GM18519 (cell line): ENCODE data around the gene EDIL3.

Experiments
- ATAC-seq: cut with Tn5 transposase; IDR thresholded peaks from one replicate; pipeline ENCODE4 v1.9.1; 2021; ENCODE audit warnings: mild to moderate bottlenecking, moderate library complexity; ENCODE audit not compliant: unreplicated experiment, low FRiP score

Gene EDIL3

GRCh38 chr5:84384604-84385575 lies at the start of gene EDIL3:
Gene EDIL3 (minus strand): TSS chr5:84384880. CDS start chr5:84384374, 506 bp downstream.
- ATAC-seq, result no peak

DNA sequence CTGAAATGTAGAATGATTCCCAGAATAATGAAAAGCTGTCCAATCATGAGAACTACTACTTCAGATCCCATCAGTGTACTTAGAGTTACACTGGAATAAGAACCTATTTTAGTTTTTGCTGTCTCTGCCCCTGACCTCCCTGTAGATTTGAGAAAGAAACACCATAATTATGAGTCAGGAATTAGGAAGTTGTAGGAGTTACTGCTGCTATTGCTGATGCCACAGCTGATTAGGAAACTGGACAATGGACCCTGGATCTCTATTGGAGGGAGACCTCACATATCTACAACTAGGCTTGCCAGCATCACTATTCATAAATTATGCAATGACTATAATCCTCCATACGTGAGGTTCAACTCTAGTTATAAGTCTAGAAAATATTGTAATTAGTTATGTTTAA lies 48.8 kb upstream of the EDIL3 start:
- ATAC-seq, result no peak

DNA sequence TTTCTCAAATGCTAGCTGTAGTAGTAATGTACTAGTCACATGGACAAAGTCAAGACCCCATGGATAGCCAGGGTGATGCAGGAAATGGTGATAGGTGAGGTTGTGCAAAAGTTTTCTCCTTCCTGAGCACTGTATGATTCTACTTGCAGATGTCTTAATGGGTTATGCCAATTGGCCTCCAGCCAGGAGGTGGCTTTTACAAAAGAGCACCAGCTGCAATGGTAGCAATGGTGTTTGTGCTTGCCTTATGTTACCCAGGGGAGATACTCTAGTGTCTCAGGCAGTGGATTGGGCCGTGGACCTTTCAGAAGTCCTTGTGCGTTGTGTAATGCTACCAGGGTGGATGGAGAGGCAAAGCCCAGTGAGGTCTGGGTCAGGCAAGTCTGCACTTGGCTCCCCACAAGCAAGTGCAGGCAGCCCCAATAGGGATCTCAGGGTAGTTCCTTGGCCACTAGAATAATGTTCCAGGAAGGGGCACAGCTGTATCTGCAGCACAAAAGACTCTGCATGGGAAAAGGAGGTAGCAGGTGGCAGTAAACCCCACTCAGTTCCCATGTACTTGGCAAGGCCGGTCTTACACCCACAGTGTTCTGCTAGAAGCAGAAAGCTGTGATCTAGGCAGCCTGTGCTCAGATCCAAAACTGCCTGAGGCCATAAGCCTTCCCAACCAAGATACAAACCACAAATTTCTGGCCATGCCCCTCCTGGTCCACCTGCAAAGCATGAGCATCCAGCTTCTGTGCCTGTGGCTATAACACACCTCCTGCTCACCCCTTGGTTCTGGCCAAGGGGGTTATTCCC lies 46.4 kb upstream of the EDIL3 start:
- no peak for ATAC-seq

GRCh38 chr5:84430079-84430478 lies 45.4 kb upstream of the EDIL3 start:
- no peak for ATAC-seq

DNA sequence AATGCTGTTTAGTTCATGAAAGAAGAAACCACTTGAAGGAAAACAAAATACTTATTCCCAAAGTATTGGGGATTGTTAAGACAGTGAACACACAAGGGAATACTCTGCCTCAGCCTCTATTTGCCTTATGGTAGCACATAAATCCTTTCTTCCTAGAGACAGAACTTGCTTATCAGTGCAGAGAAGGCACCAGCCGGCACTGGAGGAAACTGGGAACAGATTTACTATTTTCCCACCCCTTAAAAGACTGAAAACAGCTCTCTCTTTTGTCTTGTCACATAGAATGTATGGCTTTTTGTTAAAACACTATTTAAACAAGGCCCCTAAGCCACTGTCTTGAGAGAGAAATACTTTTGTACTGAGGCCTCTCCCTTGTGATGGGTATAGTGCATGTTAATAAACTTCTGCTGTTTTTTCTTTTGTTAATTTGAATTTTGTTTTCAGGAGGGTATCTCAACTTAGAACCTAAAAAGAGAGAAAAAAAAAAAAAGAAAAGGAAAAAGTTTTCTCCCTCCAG lies 40.7 kb upstream of the EDIL3 start:
- no peak for ATAC-seq

DNA sequence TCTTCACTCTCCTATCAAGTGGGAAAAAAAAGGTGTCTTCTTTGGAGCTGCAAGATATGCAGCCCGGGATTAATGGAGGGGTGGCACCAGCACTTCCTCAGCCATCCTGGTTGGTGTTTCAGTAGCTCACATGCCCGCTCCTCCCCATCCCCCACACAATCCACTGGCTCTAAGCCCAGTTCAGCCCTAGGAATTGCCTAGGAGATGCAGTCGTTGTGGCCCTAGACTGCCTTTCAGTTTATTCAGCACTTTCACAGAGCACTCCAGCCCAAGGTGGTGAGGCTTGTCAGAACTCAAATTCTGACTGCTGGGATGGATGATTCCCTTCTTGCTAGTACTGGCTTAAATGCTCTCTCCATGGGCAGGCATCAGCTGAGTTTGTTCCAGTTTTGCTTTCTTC lies 35.1 kb upstream of the EDIL3 start:
- no peak for ATAC-seq

DNA sequence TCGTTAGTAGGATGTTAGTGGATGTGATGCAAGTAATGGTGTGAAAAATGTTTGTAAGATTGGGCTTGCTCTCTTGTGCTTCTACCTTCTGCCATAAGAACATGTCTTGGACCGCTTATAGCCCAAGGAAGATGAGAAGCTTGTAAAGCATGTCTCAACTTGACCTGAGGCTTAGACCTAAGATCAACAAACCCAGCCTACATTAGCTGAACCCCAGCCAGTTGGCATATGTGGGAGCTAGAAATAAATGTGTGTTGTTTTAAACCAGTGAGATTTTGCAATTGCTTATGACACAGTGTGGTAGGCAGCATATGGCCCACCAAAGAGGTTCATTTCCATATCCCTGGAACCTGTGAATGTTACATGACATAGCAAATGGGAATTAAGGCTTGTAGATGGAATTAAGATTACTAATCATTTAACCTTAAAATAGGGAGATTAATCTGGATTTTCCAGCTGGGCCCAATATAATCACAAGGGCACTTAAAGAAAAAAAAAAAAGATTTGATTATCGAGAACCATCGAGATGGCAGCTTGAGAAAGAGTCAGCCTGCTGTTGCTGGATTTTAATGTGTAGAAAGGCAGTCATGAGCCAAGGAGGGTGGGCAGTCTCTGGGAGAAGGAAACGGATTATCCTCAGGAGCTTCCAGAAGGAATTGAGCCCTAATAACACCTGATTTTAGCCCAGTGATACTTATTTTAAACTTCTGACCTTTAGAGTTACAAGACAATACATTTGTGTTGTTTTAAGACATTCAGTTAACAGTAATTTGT lies 27.3 kb upstream of the EDIL3 start:
- no peak for ATAC-seq

- ATAC-seq, result no peak
These were observed 21.4 kb upstream of the EDIL3 start for GRCh38 chr5:84406111-84406510.

DNA sequence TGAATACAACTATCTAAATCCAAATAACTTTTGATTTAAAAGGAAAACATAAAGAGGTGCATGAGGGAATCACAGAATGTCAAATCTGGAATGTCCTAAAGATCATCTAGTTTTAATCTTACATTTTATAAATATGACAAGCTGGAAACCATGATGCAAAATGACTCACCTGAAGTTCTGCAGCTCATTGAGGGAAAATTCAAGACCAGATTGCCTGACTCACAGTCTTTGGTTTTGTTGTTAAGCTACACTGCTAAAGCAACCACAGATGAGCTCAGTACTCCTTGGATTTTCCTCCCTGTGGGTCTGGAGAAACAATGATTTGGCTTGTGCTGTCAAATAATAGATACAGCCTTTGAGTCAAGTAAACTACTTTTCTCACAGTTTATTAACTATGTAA lies 19.1 kb upstream of the EDIL3 start:
- no peak for ATAC-seq

DNA sequence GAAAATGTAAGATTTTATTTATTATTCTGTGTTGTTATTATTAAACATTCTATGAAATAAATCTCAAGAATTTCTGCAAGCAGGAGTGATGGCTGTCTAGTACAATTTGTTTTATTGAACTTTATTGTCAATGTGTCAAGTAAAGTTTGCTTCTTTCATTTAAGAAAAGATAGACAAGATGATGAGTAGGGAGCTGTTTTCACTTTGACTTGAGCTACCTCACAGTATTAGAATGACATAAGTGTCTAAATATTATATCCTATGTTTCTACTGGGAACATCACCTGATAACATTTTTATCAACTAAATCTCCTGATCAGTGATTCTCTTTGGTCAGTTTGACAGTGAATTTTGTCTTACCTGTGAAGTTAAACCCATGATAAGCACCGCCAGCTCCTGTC lies 12.7 kb upstream of the EDIL3 start:
- no peak for ATAC-seq

- no peak for ATAC-seq
These were observed 9.3 kb upstream of the EDIL3 start for GRCh38 chr5:84393969-84394368.

DNA sequence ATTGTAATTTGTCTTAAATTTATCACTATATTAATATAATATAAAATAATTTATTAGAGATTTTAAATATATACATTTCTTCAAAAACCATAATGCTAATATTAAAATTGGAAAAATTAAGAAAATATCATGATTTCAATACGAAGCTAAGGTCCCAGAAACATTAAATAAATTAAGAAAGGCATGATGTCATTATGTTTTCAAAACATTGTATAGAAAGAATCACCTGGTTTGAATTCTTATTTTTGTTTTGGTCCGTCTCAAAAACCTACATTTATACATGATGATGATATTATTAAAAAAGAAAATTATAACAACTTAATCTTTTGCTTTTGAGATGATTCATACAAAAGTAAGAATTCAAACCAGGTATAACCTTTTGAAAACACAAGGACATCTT lies 8.2 kb upstream of the EDIL3 start:
- ATAC-seq, result no peak

DNA sequence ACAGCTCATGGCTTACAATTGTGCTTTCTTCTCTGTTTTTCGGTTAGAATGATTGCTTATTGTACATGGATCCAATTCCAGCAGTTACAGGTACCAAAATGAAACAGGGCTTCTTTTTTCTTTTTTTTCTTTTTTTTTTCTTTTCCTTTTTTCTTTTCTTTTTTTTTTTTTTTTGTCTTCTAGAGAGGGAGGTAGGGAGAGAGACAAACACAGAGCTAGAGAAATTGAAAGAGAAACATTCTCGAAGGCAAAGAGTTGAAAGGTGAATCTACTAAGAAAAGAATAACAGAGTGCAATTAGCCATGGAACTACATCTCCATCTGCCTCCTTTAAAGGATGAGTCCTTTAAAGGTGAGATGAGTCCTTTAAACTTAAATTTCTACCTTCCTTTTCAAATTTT lies 1.0 kb upstream of the EDIL3 start:
- ATAC-seq, result no peak

DNA sequence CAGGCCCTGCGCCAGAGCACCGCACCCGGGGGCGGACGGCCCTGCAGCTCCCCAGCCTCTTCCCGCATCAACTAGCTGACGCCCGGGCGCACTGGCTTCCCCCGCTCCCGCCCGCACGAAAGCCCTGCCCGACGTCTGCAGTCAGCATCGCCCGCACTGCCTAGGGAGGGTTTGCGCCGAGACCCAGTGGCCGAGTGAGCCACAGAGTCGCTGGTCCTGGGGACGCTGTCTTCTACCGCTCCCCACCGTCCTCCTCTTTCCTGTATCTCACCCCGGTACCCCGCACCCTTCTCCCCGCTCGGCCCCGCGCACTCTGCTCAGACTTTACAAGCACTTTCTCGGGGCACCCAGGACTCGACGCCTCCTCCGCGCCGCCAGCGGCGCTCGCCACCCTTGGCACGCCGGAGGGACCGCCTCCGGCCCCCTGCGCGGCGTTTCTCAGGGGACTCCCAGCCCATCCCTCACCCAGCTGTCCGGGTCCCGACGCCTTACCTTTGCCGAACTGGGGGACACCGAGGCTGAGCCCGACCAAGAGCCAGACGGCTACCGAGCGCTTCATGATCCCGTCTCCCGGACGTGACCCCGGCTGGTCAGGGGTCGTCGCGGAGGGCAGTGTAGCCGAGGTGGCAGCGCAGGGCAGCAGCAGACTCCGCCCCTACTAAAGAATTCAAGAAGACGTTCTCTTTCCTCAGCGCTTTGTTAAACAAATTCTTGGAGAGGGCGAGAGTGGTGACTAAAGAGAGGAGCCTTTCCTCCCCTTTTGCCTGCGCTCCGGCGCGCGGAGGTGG lies 670 bp downstream of the EDIL3 start:
- ATAC-seq, result no peak

DNA sequence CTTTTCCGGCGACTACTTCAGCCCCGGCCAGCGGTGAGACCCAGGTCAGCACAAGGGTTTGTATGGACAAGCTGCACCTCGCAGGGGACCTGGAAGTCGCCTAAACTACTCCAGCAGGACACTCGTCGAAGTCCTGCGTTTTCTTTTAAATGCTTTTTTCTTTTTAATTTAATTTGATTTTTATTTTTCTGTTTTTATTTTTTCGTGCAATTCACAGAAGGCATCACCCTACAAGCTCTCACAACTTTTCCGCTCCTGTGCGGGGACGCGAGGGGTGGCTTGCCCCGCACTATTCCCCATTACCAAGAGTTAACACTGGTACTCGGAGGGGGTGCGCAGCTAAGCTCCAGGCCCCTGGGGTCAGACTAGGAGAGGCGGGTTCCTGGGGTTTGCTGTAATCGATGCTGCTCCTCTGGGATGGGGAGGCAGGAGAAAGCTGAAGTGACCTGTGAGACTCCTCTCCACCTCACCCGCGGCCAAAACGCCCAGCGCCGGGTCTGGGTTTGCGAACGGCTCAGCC lies 1.3 kb downstream of the EDIL3 start:
- ATAC-seq, result no peak

- no peak for ATAC-seq
These were observed 2.1 kb downstream of the EDIL3 start for GRCh38 chr5:84382363-84383295.

- no peak for ATAC-seq
These were observed 2.9 kb downstream of the EDIL3 start for GRCh38 chr5:84381502-84382362.

GRCh38 chr5:84379749-84380148 lies 4.9 kb downstream of the EDIL3 start:
- no peak for ATAC-seq
